ENCODE measurements around the gene GDPD5. TPM values are rescaled to one million over a fixed set of nuclear protein-coding genes. Genes with fewer than 3 reads are reported as not detected.
A peak's percentile ranks its signal among the peaks of the same experiment; 100 is the strongest.

GDPD5 gene
- total RNA-seq, 1 donor from 2014 or later: 9.7 TPM

DNA sequence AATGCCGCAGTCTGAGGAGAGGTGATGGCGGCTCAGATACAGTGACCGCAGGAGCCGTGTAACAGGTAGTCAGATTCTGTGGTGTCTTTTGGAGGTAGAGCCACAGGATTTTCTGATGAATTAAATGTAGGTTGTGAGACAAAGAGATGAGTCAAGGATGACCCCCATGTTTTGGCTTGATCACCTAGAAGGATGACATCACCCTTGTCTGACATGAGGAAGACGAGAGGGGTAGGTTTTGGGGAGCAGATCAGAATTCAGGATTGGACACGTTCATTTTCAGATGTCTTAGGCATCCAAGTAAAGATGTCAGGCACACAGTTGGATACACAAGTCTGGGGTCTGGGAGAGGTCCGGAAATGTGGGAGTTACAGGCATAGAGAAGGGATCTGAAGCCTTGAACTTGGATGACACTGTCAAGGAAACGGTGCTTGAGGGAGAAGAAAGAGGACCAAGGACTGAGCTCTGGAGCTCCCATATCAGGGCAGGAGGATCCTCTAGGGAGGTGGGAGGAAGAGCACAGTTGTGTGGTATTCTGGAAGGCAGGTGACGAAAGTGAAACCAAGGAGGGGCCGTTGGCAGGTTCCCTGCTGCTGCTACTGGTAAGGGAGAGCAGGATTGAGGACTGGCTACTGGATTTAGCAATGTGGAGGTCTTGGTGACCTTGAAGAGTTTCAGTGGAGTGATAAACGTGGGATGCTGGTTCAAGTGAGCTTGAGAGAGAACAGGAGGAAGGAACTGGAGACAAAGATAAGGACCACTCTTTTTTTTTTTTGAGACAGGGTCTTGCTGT, 12.6 kb upstream of the GDPD5 start:
- DNase-seq (ENCODE audit: low spot score): no peak
- Mint-ChIP-seq H3K4me1 (ENCODE audit: low read depth) (peaks cover 35% of the 10 kb centered on the region), H3K4me3 (no peak overlapping the region), H3K27ac (peak overlapping the region; percentile 33), H3K36me3 (ENCODE audit: low read depth) (no peaks in the 10 kb centered on the region), H3K27me3 (ENCODE audit: insufficient read depth) (no peaks in the 10 kb centered on the region), H3K9me3 (no peaks in the 10 kb centered on the region)
- intact Hi-C loops (cut with micrococcal nuclease): loop anchor here (5.0 to 10.0 kb wide), 2 partner anchors 129 to 394 kb away; partner anchors contain the start of gene MAP6

DNA sequence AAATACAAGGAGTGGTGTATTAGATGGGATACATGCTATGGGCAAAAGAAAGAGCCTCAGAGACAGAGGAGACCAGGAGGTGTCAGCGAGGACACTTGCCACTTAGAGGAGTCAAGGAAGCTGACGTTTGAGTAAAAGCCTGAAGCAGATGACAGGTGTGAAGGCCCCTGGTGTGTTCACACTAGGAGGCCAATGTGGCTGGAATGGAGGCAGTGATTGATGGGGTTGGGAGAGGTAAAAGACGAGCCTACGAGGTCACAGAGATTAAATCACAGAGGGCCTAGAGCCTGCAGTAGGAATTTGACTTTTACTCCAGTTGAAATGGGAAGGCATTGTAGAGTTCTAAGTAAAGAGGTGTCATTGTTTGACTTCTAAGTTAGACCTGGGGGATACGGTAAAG, 12.0 kb upstream of the GDPD5 start:
- intact Hi-C loops (cut with micrococcal nuclease): loop anchor here (1.0 to 10.0 kb wide), 4 partner anchors 92 to 393 kb away; partner anchors contain the start of gene MAP6
- no peaks in the 10 kb centered on the region for H3K36me3 Mint-ChIP-seq (ENCODE audit: low read depth)
- H3K4me1 Mint-ChIP-seq (ENCODE audit: low read depth): peaks cover 35% of the 10 kb centered on the region
- H3K4me3 Mint-ChIP-seq: no peak overlapping the region
- no peak for DNase-seq (ENCODE audit: low spot score)
- H3K27ac Mint-ChIP-seq: peak overlapping the region; percentile 33
- H3K27me3 Mint-ChIP-seq (ENCODE audit: insufficient read depth): no peaks in the 10 kb centered on the region
- H3K9me3 Mint-ChIP-seq: no peaks in the 10 kb centered on the region

DNA sequence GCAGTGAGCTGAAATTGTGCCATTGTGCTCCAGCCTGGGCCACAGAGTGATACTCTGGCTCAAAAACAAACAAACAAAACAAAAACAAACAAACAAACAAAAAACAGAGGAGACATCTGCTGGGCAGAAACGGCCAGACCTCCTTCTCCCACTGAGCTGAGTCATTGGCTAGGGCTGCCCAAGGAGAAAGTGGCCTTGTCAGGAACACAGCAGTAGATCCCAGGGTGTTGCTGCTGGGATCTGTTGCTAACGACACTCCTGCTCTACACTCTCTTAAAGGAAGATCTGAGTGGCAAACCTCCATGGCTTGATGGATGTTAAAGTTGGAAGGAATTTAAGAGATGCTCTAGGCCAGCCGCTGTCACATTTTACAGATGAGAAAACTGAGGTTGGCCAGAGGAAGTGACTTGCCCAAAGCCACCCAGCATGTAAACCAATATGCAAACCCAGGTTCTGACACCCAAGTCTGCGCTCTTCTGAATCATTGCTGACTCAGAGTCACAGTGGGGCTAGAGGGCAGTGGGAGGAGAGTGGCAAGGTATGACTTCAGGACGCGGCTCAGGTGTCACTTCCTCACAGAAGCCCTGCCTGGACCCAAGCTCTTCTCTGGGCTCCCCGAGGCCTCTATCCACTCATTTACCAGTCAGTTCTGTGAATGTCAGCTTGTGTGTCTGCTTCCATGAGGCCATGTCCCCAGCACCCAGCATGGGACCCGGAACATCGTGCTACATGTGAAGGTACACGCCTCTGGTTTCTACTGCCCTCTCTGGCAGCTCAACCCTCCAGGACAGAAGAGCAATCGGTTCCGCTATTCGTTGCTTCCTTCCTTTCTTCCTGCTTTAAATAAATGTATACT, 11.3 kb upstream of the GDPD5 start:
- Mint-ChIP-seq H3K4me3 (peak overlapping the region; percentile 63), H3K9me3 (no peaks in the 10 kb centered on the region)

GRCh38 chr11:75535071-75535470, 9.3 kb upstream of the GDPD5 start:
- no peaks in the 10 kb centered on the region for H3K36me3 Mint-ChIP-seq (ENCODE audit: low read depth)
- no peaks in the 10 kb centered on the region for H3K9me3 Mint-ChIP-seq
- no peak overlapping the region for H3K27ac Mint-ChIP-seq
- no peak for DNase-seq (ENCODE audit: low spot score)
- H3K4me1 Mint-ChIP-seq (ENCODE audit: low read depth): peaks cover 47% of the 10 kb centered on the region
- intact Hi-C loops (cut with micrococcal nuclease): loop anchor here (5.0 to 10.0 kb wide), 2 partner anchors 132 to 390 kb away; partner anchors contain the start of gene MAP6
- H3K4me3 Mint-ChIP-seq: no peak overlapping the region
- H3K27me3 Mint-ChIP-seq (ENCODE audit: insufficient read depth): no peaks in the 10 kb centered on the region

More for the DNA sequence above, 11.3 kb upstream of the GDPD5 start:
- no peaks in the 10 kb centered on the region for H3K36me3 Mint-ChIP-seq (ENCODE audit: low read depth)
- peaks cover 40% of the 10 kb centered on the region for H3K4me1 Mint-ChIP-seq (ENCODE audit: low read depth)
- no peaks in the 10 kb centered on the region for H3K27me3 Mint-ChIP-seq (ENCODE audit: insufficient read depth)
- H3K27ac Mint-ChIP-seq: peak overlapping the region; percentile 64
- intact Hi-C loops (cut with micrococcal nuclease): loop anchor here (1.0 to 10.0 kb wide), 4 partner anchors 92 to 392 kb away; partner anchors contain the start of gene MAP6
- peak; percentile 35 for DNase-seq (ENCODE audit: low spot score)

DNA sequence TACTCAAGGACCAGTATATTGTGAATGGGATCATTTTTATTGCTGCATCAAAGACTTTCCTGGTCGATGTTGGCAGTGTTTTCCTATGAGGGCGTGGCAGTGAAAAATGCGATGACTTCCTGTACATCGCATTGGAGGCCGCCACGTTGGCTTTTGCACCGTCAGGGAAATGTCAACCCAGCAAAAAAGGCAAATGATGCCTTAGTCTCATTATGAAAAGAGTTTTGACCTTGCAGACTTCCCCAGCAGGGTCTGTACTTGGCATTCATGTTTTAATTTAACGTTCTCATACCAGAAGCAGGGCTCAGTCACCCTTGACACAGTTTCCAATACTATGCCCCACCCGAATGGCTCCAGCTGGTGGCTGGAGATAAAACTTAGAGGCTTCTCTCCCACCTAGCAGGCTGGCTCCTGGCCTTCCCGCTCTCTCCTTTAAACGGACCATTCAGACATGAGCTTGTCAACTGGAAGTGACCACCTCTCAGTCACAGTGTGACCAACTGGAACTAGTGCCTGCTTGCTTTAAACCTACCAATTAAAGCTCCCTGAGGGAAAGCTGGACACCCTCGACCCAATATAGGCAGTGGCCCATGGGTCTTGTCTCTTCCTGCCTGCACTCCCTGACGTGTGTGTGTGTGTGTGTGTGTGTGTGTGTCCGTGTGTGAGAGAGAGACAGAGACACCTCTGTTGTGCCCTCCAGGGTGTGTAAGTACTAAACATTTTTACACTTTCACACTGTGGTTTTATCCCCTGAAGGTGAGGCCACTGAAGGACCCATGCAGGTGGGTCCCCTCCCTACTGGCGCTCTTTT, 8.7 kb upstream of the GDPD5 start:
- H3K4me1 Mint-ChIP-seq (ENCODE audit: low read depth): peaks cover 47% of the 10 kb centered on the region
- no peaks in the 10 kb centered on the region for H3K9me3 Mint-ChIP-seq
- DNase-seq (ENCODE audit: low spot score): no peak
- intact Hi-C loops (cut with micrococcal nuclease): loop anchor here (5.0 to 10.0 kb wide), 3 partner anchors 133 to 390 kb away; partner anchors contain the start of gene MAP6
- no peak overlapping the region for H3K4me3 Mint-ChIP-seq
- no peaks in the 10 kb centered on the region for H3K36me3 Mint-ChIP-seq (ENCODE audit: low read depth)
- H3K27me3 Mint-ChIP-seq (ENCODE audit: insufficient read depth): peaks cover under 1% of the 10 kb centered on the region
- no peak overlapping the region for H3K27ac Mint-ChIP-seq

DNA sequence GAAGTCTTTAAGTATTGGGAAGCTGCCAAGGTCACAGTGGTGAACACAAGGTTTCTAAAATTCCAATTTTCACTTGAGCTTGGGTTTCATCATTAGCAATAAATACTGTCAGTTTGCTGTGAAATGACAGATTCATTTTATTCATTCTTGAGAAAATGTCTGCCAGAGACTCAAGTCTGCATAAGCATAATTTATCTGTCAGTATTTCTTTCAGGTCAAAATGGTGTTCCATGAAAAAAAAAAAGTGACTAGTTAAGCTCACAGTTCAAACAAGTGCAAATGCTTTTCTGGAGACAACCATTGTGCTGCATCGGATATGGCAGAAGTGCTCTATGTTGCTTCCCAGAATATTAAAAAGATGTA, 8.1 kb upstream of the GDPD5 start:
- Mint-ChIP-seq H3K27ac (no peak overlapping the region), H3K27me3 (ENCODE audit: insufficient read depth) (peaks cover 5% of the 10 kb centered on the region), H3K36me3 (ENCODE audit: low read depth) (no peaks in the 10 kb centered on the region), H3K9me3 (no peaks in the 10 kb centered on the region), H3K4me1 (ENCODE audit: low read depth) (peaks cover 47% of the 10 kb centered on the region), H3K4me3 (no peak overlapping the region)
- intact Hi-C loops (cut with micrococcal nuclease): loop anchor here (5.0 to 10.0 kb wide), 2 partner anchors 252 to 389 kb away; no protein-coding TSS in a partner anchor
- DNase-seq (ENCODE audit: low spot score): no peak

DNA sequence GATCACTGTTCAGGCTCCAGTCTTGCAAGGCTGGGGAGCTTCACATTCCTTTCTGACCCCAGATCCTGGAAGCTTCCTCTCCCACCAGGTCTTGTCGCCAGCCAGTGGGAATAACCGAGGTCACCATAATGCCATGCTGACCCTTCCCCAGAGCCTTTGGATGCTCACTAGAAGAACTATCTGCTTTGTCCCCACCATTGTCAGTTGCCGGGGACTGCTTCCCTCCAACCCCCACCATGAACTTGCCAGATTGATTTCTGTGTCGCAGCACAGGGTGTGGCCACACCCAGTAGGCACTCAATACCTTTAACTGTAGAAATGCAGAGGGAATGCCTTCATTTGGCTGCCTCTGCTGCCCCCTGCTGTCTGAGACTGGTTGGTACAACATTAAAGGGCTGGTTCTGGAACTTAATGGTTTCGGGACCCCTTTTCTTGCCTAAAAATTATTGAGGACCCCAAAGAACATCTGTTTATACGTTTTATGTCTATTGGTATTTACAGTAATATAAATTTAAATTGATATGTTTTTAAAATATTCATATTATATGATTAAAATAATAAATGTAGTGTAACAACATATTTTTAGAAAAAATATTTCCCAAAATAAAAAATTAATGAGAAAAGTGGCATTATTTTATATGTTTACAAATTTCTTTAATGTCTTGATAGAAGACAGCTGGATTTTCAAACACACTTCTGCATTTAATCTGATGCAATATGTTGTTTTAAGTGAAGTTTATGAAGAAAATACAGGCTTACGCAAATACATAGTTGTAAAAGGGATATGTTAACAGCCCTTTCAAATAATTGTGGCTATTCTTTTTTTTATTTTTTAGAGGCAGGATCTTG, 6.7 kb upstream of the GDPD5 start:
- intact Hi-C loops (cut with micrococcal nuclease): loop anchor here (1.0 to 10.0 kb wide), 4 partner anchors 87 to 388 kb away; no protein-coding TSS in a partner anchor
- Mint-ChIP-seq H3K36me3 (ENCODE audit: low read depth) (no peaks in the 10 kb centered on the region), H3K27ac (no peak overlapping the region), H3K4me1 (ENCODE audit: low read depth) (peaks cover 35% of the 10 kb centered on the region), H3K9me3 (no peaks in the 10 kb centered on the region), H3K4me3 (peak overlapping the region; percentile 1), H3K27me3 (ENCODE audit: insufficient read depth) (peaks cover 12% of the 10 kb centered on the region)
- DNase-seq (ENCODE audit: low spot score): peak; percentile 74

DNA sequence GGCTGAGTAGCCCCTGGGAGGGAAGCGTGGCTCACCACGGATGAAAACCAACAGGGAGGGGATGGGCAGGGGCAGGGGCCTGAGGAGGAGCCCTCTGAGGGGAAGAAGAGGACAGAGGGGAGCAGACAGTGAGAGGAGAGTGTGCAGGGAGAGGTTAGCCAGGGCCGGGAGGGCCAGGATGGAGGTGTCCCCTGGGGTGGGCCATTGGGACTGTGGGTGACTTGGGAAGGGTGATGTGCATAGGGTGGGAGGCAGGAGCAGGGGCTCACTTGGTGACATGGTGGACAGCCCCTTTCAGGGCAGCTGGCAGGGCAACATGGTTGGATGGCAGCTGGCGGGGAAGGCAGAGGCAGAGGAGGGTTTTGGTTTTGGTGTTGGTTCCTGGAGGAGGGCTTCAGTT, 5.6 kb upstream of the GDPD5 start:
- Mint-ChIP-seq H3K27me3 (ENCODE audit: insufficient read depth) (peaks cover 17% of the 10 kb centered on the region), H3K36me3 (ENCODE audit: low read depth) (no peaks in the 10 kb centered on the region), H3K4me1 (ENCODE audit: low read depth) (peaks cover 24% of the 10 kb centered on the region), H3K4me3 (no peak overlapping the region), H3K27ac (no peak overlapping the region), H3K9me3 (no peaks in the 10 kb centered on the region)
- intact Hi-C loops (cut with micrococcal nuclease): loop anchor here (5.0 to 10.0 kb wide), 2 partner anchors 249 to 387 kb away; no protein-coding TSS in a partner anchor
- no peak for DNase-seq (ENCODE audit: low spot score)

DNA sequence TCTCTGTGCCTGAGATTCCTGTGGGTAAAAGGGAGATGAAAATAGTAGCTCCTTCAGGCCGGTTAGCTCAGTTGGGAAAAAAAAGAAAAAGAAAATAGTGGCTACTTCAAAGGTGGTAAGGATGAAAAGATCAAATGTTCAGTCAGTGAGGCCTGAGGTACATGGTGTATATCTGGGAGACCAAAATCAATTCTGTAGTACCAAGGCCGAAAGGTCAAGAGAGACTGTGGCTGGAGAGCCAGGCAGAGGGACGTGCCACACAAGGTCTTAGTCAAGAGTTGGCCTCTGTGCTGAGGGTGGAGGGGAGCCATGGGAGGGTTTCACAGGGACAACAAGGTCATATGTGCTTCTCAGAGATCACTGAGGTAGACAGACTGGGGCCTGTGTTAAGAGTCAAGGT, 4.8 kb upstream of the GDPD5 start:
- Mint-ChIP-seq H3K4me3 (no peak overlapping the region), H3K36me3 (ENCODE audit: low read depth) (no peaks in the 10 kb centered on the region), H3K27me3 (ENCODE audit: insufficient read depth) (peaks cover 20% of the 10 kb centered on the region), H3K9me3 (no peaks in the 10 kb centered on the region), H3K4me1 (ENCODE audit: low read depth) (peaks cover 21% of the 10 kb centered on the region), H3K27ac (peak overlapping the region; percentile 37)
- DNase-seq (ENCODE audit: low spot score): no peak
- intact Hi-C loops (cut with micrococcal nuclease): loop anchor here (5.0 to 10.0 kb wide), 2 partner anchors 248 to 386 kb away; no protein-coding TSS in a partner anchor

GRCh38 chr11:75527938-75528735, 2.4 kb upstream of the GDPD5 start:
- intact Hi-C loops (cut with micrococcal nuclease): no loop called here
- Mint-ChIP-seq H3K27me3 (ENCODE audit: insufficient read depth) (peaks cover 27% of the 10 kb centered on the region), H3K9me3 (no peaks in the 10 kb centered on the region), H3K27ac (no peak overlapping the region), H3K36me3 (ENCODE audit: low read depth) (no peaks in the 10 kb centered on the region), H3K4me3 (peak overlapping the region; percentile 64), H3K4me1 (ENCODE audit: low read depth) (peaks cover 30% of the 10 kb centered on the region)
- DNase-seq (ENCODE audit: low spot score): no peak

- Mint-ChIP-seq H3K27me3 (ENCODE audit: insufficient read depth) (peaks cover 27% of the 10 kb centered on the region), H3K4me1 (ENCODE audit: low read depth) (peaks cover 26% of the 10 kb centered on the region), H3K27ac (no peak overlapping the region), H3K9me3 (no peaks in the 10 kb centered on the region), H3K36me3 (ENCODE audit: low read depth) (no peaks in the 10 kb centered on the region), H3K4me3 (peak overlapping the region; percentile 81)
- intact Hi-C loops (cut with micrococcal nuclease): no loop called here
- DNase-seq (ENCODE audit: low spot score): no peak
Observed at GRCh38 chr11:75527130-75527529, 1.4 kb upstream of the GDPD5 start.
